Left cardiac atrium (tissue), 4 donors: ENCODE data around the gene NANOS1. TPM values are rescaled to one million over a fixed set of nuclear protein-coding genes. Genes with fewer than 3 reads are reported as not detected.

Experiments
- ATAC-seq, 2 donors: fragments of 200-7000 bp; cut with Tn5 transposase; one replicate each; pipeline ENCODE4 v1.9.1; 2020; ENCODE audit warnings: mild to moderate bottlenecking in 2 of 2, moderate library complexity in 2 of 2
- DNase-seq: peaks from one replicate; pipeline ENCODE4 v3.0.0-alpha.2; 2020
- intact Hi-C, 2 donors: fragments of 100-400 bp; cut with DNase I; formaldehyde crosslinking; loops; one replicate each; pipeline versions ENCODE4 v1.14.1 to v1.15.1; 2022 to 2023
- total RNA-seq, 2 donors: library from RNA; stranded (reverse); fragmentation: NEBNext Ultra II Directional; extraction: Animal tissue kit (Norgen Biotek cat#: 25700); gene quantifications; one replicate each; pipeline ENCODE4 v1.2.1, GENCODE V29; 2021
- donor health status: DM: no; HTN: yes; CAD: no.
- donor health status: DM: no; HTN: yes; CAD: no; lungs with severe emphysema.
- donor health status: DM: yes; HTN: yes; CAD: no.
- donor health status: Dilated cardiomyopathy.

The NANOS1 gene
- total RNA-seq, 2 donors from 2014 or later, result 3.3 to 5.0 TPM

DNA sequence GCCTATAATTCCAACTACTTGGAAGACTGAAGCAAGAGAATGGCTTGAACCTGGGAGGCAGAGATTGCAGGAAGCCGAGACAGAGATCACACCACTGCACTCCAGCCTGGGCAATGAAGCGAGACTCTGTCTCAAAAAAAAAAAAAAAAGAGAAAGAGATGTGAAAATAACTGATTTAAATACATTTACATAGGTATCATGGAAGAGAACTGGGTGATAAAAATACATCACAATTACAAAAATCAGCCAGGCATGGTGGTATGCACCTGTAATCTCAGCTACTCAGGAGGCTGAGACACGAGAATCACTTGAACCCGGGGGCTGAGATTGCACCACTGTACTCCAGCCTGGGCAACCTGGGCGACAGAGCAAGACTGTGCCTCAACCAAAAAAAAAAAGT is 19.8 kb downstream of the NANOS1 start:
- intact Hi-C loops, result loop anchor here in 1 of 2 donors (10.0 kb wide), 1 partner anchor 785 kb away; no protein-coding TSS in a partner anchor
- ATAC-seq (no peak), DNase-seq (no peak)

DNA sequence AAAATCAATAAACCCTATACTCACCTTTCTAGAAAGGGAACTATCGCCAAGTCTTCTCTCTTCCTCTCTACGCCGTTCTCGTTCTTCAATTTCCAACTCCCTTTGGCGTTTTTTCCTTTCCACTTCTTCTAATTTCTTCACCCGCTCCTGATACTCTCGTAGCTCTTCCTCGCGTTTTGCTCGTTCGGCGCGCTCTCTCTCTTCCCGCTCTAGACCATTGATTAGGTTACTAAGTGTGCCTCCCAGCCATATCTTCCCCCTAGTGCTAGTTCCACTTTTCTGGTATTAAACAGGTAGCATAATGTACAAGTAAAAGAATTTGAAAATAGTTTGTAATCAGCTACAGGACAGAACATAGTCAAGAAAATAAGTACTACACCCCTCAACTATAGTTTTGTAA is 20.3 kb downstream of the NANOS1 start:
- intact Hi-C loops, result loop anchor here in 1 of 2 donors (10.0 kb wide), 1 partner anchor 785 kb away; no protein-coding TSS in a partner anchor
- no peak for DNase-seq
- ATAC-seq, result no peak

DNA sequence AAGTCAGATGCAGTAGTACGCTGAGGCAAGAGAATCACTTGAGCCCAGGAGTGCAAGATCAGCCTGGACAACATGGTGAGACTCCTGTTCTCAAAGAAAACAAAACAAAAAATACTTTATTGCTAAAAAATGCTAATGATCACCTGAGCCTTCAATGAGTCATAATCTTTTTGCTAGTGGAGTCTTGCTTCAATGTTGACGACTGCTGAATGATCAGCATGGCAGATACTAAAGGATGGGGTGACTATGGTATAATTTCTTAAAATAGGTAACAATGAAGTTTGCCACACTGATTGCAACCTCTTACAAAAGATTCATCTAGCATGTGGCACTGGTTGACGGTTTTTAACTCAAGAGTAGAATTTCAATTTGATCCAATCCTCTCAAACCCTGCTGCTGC is 22.3 kb downstream of the NANOS1 start:
- intact Hi-C loops, result no loop called here
- no peak for ATAC-seq

DNA sequence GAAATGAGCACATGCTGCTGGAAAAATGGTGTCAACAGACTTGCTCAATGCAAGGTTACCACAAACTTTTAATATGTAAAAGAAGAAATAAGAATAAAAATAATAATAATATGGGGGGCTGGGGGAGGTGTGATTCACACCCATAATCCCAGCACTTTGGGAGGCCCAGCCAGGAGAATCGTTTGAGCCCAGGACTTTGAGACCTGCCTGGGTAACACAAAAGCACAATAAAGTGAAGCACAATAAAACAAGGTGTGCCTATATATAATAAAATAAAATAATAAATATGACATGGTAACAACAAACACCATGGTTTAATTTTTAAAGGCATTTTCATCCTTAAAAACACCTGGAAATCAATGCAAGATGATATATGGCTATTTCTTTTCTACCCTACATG is 26.0 kb downstream of the NANOS1 start:
- no peak for ATAC-seq
- DNase-seq, result no peak
- intact Hi-C loops, result no loop called here

More for the DNA sequence above, 22.3 kb downstream of the NANOS1 start:
- no peak for DNase-seq

DNA sequence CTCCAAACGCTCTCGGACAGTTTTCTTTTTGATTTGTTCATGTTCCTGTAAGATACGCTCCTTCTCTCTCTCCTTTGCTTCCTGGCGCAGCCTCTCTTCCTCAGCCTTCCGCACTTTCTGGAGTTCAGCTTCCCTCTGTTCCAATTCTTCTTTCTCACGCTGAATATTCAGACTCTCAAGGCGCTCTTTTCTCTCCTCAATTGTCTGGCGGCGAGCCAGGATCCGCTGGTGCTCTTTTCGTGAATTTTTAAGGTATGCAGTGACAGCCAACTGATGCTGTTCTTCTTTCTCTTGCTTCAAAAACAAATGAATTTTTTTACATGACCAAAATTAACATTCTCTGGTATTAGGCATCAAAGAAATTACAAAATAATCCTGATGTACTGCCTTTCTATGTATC is 28.5 kb downstream of the NANOS1 start:
- intact Hi-C loops, result no loop called here
- no peak for ATAC-seq
- DNase-seq, result no peak

DNA sequence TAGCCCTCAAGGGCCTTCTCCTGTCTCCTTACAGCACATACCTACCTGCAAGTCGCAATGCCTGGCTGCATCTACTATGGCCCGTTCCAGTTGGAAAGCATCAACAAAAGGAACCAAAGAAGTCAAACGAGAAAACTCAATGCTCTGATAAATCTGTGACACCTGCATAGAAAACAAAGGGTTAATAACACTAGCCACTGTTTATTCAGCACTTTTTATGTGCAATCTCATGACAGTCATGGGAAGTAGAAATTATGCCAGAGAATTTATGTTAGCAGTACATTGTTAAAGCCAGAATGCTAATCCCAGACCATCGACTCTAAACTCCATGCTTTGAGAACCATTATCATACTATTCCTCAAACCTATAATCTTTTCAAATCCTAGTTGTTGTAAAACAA is 30.0 kb downstream of the NANOS1 start:
- intact Hi-C loops, result no loop called here
- no peak for DNase-seq
- no peak for ATAC-seq

DNA sequence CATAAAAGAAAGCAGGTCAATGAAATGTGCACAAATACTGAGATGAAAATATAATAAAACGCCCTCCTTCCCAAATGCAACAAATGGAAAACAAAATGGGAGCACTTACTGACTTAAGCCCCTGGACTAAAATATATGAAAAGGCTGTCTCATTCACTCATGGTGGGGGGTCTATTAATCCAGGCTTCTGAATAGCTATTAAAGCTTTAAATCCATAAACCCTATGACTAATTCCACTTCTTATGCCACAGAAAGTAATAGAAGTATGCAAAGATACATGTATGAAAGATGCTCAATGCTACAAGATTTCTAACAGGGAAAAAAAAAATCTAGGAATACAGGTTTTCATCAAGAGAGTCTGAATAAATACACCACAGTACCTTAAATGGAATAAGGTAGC is 30.6 kb downstream of the NANOS1 start:
- intact Hi-C loops, result no loop called here
- DNase-seq (no peak), ATAC-seq (no peak)

DNA sequence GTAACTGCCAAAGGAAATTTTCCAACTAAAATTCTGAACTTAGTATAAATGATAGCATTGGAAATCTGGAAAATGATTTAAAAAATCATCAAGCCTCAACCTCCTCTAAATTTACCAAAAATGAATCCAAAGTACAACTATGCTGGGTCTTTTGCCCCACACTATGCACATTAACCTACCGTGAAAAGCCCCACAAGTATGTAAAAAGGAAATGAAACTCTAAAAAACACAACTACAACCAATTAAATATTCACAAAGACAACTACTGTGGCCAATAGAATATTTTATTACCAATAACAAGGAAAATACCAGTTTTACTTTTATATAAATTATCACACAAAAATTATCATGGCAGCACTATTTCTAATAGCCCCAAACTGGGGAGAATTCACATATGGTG is 31.8 kb downstream of the NANOS1 start:
- DNase-seq, result no peak
- intact Hi-C loops, result no loop called here
- ATAC-seq, result no peak

DNA sequence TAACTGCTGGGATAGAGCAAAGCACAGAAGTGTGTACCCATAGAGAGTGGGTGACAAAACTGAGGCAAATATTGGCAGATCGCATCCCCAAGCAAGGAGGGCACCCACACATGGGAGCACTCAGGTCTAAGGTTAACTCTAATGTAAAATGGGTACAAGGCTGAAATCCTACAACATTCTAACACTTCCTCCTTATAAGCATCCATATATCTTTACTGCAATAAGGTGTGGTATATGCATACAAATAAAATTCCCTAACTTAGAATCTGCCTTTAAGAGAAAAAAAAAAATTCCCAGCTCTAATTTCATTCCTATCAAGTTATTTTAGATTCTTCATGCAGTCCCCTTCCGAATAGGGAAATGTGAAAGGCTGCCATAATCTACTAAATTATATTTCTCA is 32.4 kb downstream of the NANOS1 start:
- no peak for DNase-seq
- ATAC-seq, result no peak
- intact Hi-C loops, result no loop called here

DNA sequence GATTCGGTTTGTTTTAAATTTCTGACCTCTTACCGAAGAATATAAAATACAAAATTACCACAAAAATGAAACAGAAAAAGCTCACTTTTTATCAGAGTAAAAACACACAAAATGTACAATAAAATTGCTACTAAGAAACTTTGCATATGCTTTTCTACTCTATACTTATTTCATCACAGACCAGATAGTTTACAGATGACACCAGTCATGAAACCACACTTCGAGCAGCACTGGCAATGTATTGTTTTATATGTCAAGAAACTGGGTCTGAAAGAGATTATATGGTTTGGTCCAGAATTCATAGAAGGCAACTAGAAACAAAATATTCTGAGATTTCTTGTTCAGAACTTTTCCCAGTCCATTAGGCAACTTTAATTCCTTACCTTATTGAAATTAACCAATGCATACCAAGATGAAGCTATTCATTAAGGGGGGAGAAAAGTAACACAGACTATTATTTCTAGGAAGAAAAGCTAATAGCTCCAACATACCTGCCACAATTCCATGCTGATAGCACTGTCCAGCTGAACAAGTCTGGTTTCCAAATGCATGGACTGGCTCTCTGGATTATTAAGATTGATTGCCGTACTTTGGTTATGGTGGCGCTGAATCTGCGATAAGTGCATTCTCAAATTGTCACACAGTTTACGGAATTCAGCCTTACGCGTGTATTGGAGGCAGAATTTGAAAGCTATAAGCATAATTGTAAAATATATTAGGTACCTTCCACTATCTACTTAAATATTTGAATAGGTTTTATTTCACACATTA is 41.1 kb downstream of the NANOS1 start:
- no peak for ATAC-seq
- intact Hi-C loops, result loop anchor here in 1 of 2 donors (5.0 kb wide), 1 partner anchor 33 kb away; no protein-coding TSS in a partner anchor

DNA sequence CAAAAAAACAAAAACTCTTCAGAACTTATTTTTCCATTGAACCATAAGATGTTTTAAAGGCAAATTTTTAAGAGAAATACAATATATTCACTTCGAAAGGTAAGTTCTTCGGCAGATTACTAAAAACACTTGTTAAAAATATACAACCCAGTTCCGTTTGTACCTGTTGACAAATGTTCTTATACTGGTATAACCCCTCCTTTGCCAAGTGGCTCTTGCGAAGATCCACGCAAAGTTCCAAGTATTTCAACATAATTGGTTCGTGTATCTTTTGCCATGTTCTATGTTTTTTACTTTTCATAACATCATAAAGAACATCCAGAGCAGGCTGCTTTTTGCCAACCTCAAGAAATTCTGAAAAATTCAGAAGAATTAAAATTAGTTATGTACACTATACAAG is 44.1 kb downstream of the NANOS1 start:
- DNase-seq, result no peak
- intact Hi-C loops, result loop anchor here in 1 of 2 donors (5.0 kb wide), 1 partner anchor 36 kb away; no protein-coding TSS in a partner anchor
- ATAC-seq, result no peak

More for the DNA sequence above, 41.1 kb downstream of the NANOS1 start:
- no peak for DNase-seq

DNA sequence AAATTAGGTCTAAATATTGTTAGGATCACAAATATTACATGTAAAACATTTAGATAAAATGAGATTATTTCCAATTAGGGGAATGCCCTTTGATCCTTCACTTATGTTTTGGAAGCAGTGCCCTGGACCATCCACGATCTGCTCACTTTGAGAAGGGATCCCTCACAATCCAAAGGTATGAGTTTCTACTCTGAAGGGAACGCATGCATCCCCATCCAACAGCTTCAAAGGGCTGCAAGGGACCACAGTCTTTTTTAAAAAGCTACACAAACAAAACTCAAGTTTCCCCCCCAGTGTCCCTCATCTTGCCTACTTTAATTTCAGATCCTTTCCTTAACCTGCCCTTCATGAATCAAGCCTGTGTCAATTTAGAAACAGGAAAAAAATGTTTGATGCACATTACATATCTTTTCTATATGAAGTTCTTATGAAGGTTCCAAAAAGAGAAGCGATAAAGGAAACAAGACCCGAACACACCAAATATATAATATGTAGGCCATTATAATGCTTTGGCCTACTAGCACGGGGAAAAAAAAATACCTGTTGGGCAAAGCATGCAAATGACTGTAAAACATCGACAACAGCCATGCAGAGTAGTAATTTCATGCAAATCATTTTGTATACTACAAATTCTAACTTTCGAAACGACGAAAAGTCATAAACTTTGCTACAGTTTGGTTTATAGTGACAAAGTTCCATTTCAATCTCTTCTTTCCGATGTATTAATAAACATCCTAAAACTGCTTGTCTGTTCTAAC is 49.1 kb downstream of the NANOS1 start:
- ATAC-seq (no peak), DNase-seq (no peak)
- intact Hi-C loops, result no loop called here

DNA sequence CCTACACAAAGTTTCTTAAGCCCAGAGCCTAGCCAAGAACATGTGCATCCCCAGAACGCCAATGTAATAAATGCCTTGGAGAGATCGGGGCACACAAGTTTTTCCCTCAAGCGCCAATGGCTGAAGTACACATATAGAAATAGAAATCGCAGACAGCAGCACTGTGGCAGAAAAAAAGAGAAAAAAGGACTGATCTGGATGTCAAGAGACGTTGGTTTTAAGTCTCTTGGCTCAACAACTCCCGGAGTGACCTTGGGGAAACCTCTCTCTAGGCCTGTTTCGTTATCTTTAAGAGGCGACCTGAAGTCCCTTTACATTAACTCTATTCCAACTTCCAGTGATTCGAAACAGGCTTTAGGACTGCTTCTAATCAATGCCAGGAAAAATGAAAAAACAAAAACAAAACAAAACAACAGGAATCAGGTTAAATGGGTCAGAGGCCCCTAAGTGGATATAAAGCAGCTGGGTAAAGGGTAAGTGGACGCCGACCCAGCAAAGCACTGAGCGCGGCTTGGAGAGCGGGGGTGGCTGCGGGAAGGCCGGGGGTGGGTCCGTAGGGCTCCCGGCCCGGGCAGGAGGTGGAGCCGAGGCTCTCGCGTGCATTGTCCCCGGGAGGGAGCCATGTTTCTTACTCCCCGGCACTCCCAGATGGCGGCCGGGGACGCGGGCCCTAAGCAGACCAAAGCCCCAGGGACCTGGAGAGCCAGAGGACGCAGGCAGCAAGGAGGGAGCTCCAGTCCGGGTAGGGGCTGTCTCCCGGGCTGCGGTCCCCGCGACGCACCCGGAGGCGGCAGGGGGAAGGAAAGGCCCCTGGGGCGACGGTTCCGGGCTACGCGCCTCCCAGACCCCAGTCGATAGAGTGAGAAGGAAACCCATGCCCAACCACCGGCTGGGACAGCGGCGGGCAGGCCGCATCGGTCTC is 50.3 kb downstream of the NANOS1 start:
- peak; percentile 85 for DNase-seq
- intact Hi-C loops, result no loop called here
- peak; percentile 92 to 95 for ATAC-seq

DNA sequence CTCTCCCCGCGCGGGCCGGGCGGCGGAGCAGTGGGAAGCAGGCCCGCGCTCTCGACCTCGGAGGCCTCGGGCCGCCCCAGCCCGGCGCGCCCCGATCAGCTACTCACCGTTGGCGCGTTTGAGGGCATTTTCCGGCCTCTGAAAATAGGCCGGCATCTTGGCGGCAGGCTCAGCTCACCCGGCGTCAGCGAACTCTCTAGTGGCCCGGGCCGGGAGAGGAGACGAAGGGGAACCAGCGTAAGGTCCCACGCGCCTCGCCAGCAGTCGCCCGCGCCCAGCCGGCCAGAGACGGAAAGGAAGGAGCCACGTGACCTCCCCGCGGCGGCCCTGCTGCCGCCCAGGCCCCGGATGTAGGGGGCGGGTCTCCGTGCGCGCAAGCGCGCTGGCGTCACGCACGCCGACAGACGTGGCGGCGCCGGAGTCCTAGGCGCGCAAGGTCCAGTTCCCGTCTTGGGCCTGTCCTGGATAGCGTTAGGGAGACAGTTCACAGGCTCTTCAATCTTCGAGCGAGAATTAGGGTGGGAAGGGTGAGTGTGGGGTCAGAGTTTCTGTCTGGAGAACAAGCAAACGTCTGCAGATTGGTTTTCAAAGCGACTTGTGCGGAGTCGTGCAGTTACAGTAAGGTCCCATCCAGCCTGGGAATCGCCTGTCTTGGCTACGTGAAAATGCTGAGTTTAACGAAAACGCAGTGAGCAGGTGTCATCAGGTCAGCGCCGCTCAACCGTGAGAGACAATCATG is 51.2 kb downstream of the NANOS1 start, which contains the start of gene EIF3A:
EIF3A (minus strand) TSS at position 297 of the 739 bp plus-strand sequence; CDS start at position 156, 141 bp downstream.
- ATAC-seq, result peak; percentile 96 to 98

More for the DNA sequence above, 51.2 kb downstream of the NANOS1 start, which contains the start of gene EIF3A:
- intact Hi-C loops, result no loop called here
- peak; percentile 93 for DNase-seq
